WTC11 (cell line): ENCODE measurements around the gene XPOT. TPM values are rescaled to one million over a fixed set of nuclear protein-coding genes. Genes with fewer than 3 reads are reported as not detected.
A peak's percentile ranks its signal among the peaks of the same experiment; 100 is the strongest.

Source experiments
- CREB1 ChIP-seq: sonication (generic); formaldehyde crosslinking; IDR thresholded peaks from 2 replicates; pipeline ENCODE4 v1.8.0; 2023; ENCODE audit warnings: mild to moderate bottlenecking, missing genetic modification reagents
- E2F4 ChIP-seq: sonication (generic); formaldehyde crosslinking; IDR thresholded peaks from 2 replicates; pipeline ENCODE4 v1.8.1; 2022; ENCODE audit warnings: low read depth, mild to moderate bottlenecking, moderate library complexity, missing genetic modification reagents, borderline replicate concordance
- ESRRA ChIP-seq: sonication (generic); formaldehyde crosslinking; IDR thresholded peaks from 2 replicates; pipeline ENCODE4 v1.8.1; 2022; ENCODE audit warnings: mild to moderate bottlenecking, missing genetic modification reagents, borderline replicate concordance
- FOXK1 ChIP-seq: sonication (generic); formaldehyde crosslinking; IDR thresholded peaks from 2 replicates; pipeline ENCODE4 v1.8.0; 2022; ENCODE audit warnings: mild to moderate bottlenecking, moderate library complexity, missing genetic modification reagents
- FOXP1 ChIP-seq: sonication (generic); formaldehyde crosslinking; IDR thresholded peaks from 2 replicates; pipeline ENCODE4 v1.8.0; 2022; ENCODE audit warnings: missing genetic modification reagents, mild to moderate bottlenecking, moderate library complexity, borderline replicate concordance
- HMGXB4 ChIP-seq: sonication (generic); formaldehyde crosslinking; IDR thresholded peaks from 2 replicates; pipeline ENCODE4 v1.8.1; 2023; ENCODE audit warnings: mild to moderate bottlenecking, moderate library complexity, missing genetic modification reagents
- IRF1 ChIP-seq: sonication (generic); formaldehyde crosslinking; IDR thresholded peaks from 2 replicates; pipeline ENCODE4 v1.8.0; 2023; ENCODE audit warnings: missing genetic modification reagents
- MXD4 ChIP-seq: fragments of 250-450 bp; sonication (Bioruptor Pico); IDR thresholded peaks from 2 replicates; pipeline ENCODE4 v1.8.0; 2021; ENCODE audit warnings: mild to moderate bottlenecking, moderate library complexity, borderline replicate concordance
- MYBL2 ChIP-seq: sonication (generic); formaldehyde crosslinking; IDR thresholded peaks from 2 replicates; pipeline ENCODE4 v1.8.1; 2023; ENCODE audit warnings: mild to moderate bottlenecking, moderate library complexity, missing genetic modification reagents
- NR1H2 ChIP-seq: sonication (generic); formaldehyde crosslinking; IDR thresholded peaks from 2 replicates; pipeline ENCODE4 v1.9.0; 2021; ENCODE audit warnings: mild to moderate bottlenecking, moderate library complexity, missing genetic modification reagents
- SMAD4 ChIP-seq: sonication (generic); formaldehyde crosslinking; IDR thresholded peaks from 2 replicates; pipeline ENCODE4 v1.8.0; 2022; ENCODE audit warnings: mild to moderate bottlenecking, missing genetic modification reagents
- SOX15 ChIP-seq: fragments of 250-450 bp; sonication (Bioruptor Pico); IDR thresholded peaks from 2 replicates; pipeline ENCODE4 v1.9.0; 2021; ENCODE audit warnings: mild to moderate bottlenecking
- ZBTB21 ChIP-seq: sonication (generic); formaldehyde crosslinking; IDR thresholded peaks from 2 replicates; pipeline ENCODE4 v1.8.1; 2023; ENCODE audit warnings: mild to moderate bottlenecking, missing genetic modification reagents, borderline replicate concordance
- ZBTB43 ChIP-seq: sonication (generic); formaldehyde crosslinking; IDR thresholded peaks from 2 replicates; pipeline ENCODE4 v1.8.1; 2023; ENCODE audit warnings: mild to moderate bottlenecking, missing genetic modification reagents
- ZNF121 ChIP-seq: sonication (generic); formaldehyde crosslinking; IDR thresholded peaks from 2 replicates; pipeline ENCODE4 v1.8.0; 2023; ENCODE audit warnings: missing genetic modification reagents
- ZNF219 ChIP-seq: sonication (generic); formaldehyde crosslinking; IDR thresholded peaks from 2 replicates; pipeline ENCODE4 v1.8.0; 2023; ENCODE audit warnings: missing genetic modification reagents, mild to moderate bottlenecking, borderline replicate concordance
- ZNF263 ChIP-seq: sonication (generic); formaldehyde crosslinking; IDR thresholded peaks from 2 replicates; pipeline ENCODE4 v1.8.1; 2022; ENCODE audit warnings: low read depth, mild to moderate bottlenecking, moderate library complexity, missing genetic modification reagents
- ZNF317 ChIP-seq: sonication (generic); formaldehyde crosslinking; IDR thresholded peaks from 2 replicates; pipeline ENCODE4 v1.8.1; 2023; ENCODE audit warnings: low read depth, mild to moderate bottlenecking, moderate library complexity, missing genetic modification reagents, borderline replicate concordance
- ZNF396 ChIP-seq: fragments of 250-450 bp; sonication (Bioruptor Pico); IDR thresholded peaks from 2 replicates; pipeline ENCODE4 v1.8.0; 2021; ENCODE audit warnings: mild to moderate bottlenecking, moderate library complexity, borderline replicate concordance
- ZNF423 ChIP-seq: fragments of 250-450 bp; sonication (Bioruptor Pico); IDR thresholded peaks from 2 replicates; pipeline ENCODE4 v2.1.2; 2022; ENCODE audit warnings: mild to moderate bottlenecking, moderate library complexity
- ZSCAN18 ChIP-seq: fragments of 250-450 bp; sonication (Bioruptor Pico); IDR thresholded peaks from 2 replicates; pipeline ENCODE4 v2.1.2; 2022; ENCODE audit warnings: mild to moderate bottlenecking, moderate library complexity
- total RNA-seq: library from RNA; stranded (reverse); gene quantifications from 3 replicates; pipeline ENCODE4 v1.2.3, GENCODE V29; 2021
- TF ChIP-seq, protein P1 (sequence below): fragments of 250-450 bp; sonication (Bioruptor Pico); IDR thresholded peaks from 2 replicates; pipeline ENCODE4 v1.9.0; 2021; ENCODE audit warnings: mild to moderate bottlenecking, borderline replicate concordance
- TF ChIP-seq, protein P2 (sequence below): sonication (generic); formaldehyde crosslinking; IDR thresholded peaks from 2 replicates; pipeline ENCODE4 v1.8.1; 2022; ENCODE audit warnings: missing genetic modification reagents, borderline replicate concordance

XPOT gene
- total RNA-seq, 1 experiment from 2014 or later, result 134 TPM

GRCh38 chr12:64404470-64405256, 471 bp downstream of the XPOT start (continued):
- TF ChIP-seq, protein P1, sequence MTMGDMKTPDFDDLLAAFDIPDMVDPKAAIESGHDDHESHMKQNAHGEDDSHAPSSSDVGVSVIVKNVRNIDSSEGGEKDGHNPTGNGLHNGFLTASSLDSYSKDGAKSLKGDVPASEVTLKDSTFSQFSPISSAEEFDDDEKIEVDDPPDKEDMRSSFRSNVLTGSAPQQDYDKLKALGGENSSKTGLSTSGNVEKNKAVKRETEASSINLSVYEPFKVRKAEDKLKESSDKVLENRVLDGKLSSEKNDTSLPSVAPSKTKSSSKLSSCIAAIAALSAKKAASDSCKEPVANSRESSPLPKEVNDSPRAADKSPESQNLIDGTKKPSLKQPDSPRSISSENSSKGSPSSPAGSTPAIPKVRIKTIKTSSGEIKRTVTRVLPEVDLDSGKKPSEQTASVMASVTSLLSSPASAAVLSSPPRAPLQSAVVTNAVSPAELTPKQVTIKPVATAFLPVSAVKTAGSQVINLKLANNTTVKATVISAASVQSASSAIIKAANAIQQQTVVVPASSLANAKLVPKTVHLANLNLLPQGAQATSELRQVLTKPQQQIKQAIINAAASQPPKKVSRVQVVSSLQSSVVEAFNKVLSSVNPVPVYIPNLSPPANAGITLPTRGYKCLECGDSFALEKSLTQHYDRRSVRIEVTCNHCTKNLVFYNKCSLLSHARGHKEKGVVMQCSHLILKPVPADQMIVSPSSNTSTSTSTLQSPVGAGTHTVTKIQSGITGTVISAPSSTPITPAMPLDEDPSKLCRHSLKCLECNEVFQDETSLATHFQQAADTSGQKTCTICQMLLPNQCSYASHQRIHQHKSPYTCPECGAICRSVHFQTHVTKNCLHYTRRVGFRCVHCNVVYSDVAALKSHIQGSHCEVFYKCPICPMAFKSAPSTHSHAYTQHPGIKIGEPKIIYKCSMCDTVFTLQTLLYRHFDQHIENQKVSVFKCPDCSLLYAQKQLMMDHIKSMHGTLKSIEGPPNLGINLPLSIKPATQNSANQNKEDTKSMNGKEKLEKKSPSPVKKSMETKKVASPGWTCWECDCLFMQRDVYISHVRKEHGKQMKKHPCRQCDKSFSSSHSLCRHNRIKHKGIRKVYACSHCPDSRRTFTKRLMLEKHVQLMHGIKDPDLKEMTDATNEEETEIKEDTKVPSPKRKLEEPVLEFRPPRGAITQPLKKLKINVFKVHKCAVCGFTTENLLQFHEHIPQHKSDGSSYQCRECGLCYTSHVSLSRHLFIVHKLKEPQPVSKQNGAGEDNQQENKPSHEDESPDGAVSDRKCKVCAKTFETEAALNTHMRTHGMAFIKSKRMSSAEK (CRISPR knock-in tag), result no peak
- no peak; the same call in 1 of the 2 replicates for TF ChIP-seq FOXK1 (CRISPR knock-in tag)
- no peak for TF ChIP-seq ZBTB21 (CRISPR knock-in tag)
- TF ChIP-seq ZNF263 (CRISPR knock-in tag), result no peak
- TF ChIP-seq ZNF121 (CRISPR knock-in tag), result no peak
- TF ChIP-seq HMGXB4 (CRISPR knock-in tag), result peak; percentile 92
- TF ChIP-seq NR1H2 (CRISPR knock-in tag), result no peak
- no peak for TF ChIP-seq MYBL2 (CRISPR knock-in tag)
- TF ChIP-seq MXD4 (CRISPR knock-in tag), result no peak
- TF ChIP-seq IRF1 (CRISPR knock-in tag), result no peak
- TF ChIP-seq, protein P2, sequence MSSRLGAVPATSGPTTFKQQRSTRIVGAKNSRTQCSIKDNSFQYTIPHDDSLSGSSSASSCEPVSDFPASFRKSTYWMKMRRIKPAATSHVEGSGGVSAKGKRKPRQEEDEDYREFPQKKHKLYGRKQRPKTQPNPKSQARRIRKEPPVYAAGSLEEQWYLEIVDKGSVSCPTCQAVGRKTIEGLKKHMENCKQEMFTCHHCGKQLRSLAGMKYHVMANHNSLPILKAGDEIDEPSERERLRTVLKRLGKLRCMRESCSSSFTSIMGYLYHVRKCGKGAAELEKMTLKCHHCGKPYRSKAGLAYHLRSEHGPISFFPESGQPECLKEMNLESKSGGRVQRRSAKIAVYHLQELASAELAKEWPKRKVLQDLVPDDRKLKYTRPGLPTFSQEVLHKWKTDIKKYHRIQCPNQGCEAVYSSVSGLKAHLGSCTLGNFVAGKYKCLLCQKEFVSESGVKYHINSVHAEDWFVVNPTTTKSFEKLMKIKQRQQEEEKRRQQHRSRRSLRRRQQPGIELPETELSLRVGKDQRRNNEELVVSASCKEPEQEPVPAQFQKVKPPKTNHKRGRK, result no peak
- no peak for TF ChIP-seq ZNF423
- TF ChIP-seq CREB1 (CRISPR knock-in tag), result peak; percentile 70; the same call in 1 of the 2 replicates
- TF ChIP-seq SOX15 (CRISPR knock-in tag), result 0 out of 2 replicates have a peak, but pooled peaks have one; percentile 30
- TF ChIP-seq ZSCAN18 (CRISPR knock-in tag), result no peak
- 0 out of 2 replicates have a peak, but pooled peaks have one; percentile 31 for TF ChIP-seq E2F4 (CRISPR knock-in tag)
- TF ChIP-seq ESRRA (CRISPR knock-in tag), result no peak
- TF ChIP-seq SMAD4 (CRISPR knock-in tag), result no peak
- no peak for TF ChIP-seq ZNF219 (CRISPR knock-in tag)
- no peak for TF ChIP-seq ZNF396
- peak; percentile 80 for TF ChIP-seq FOXP1 (CRISPR knock-in tag)
- TF ChIP-seq ZNF317, result 0 out of 2 replicates have a peak, but pooled peaks have one; percentile 9
- peak; percentile 55; the same call in 1 of the 2 replicates for TF ChIP-seq ZBTB43 (CRISPR knock-in tag)
